NK-92 (cell line): ENCODE data around the gene ATP6V0B.

Experiments
- DNase-seq: peaks from one replicate; lab custom pipeline; 2025; ENCODE audit not compliant: unreplicated experiment; lab: John Stamatoyannopoulos, UW

ATP6V0B gene

DNA sequence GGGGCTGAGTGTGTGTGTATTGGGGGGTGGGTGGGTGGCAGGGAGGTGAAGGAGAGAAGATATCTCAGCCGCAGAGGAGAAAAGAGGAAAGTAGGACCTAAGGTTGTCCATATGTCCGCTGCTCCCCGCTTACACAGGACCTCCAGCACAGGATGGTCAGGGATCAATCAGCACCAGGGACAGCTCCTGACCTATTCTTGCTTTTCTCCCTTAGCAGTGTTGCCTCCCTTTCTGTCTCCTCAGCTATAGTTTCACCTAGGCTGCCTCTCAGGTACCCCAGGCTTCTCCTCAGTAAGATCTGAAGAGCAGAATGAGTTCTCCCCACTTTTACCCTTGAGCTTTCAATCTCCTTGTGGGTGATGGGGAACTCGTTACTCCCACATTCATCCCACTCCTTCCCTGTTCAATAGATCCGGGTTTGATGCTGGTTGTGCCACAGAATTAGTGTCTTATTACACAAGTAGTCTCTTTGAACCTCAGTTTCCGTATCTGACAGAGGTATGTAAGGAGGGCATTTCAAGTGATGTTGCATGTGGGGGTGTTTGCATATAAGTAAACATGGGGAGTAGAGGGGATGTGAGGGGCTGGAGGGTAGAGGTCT, 6.3 kb upstream of the ATP6V0B start:
- DNase-seq = no peak

DNA sequence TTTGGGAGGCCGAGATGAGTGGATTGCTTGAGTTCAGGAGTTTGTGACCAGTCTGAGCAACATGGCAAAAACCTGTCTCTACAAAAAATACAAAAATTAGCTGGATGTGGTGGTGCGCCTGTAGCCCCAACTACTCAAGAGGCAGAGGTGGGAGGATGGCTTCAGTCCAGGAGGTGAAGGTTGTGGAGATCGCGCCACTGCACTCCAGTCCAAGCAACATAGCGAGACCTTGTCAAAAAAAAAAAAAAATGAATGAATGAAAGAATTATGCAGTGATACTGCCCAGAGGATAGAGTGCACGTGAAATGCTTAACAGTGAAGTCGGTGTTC, 5.4 kb upstream of the ATP6V0B start:
- no peak for DNase-seq

GRCh38 chr1:43969746-43970466, 4.9 kb upstream of the ATP6V0B start, which contains the start of gene DPH2:
DPH2 (plus strand) TSS chr1:43970010; CDS start chr1:43970176, 166 bp downstream.
- DNase-seq = peak; percentile 79

DNA sequence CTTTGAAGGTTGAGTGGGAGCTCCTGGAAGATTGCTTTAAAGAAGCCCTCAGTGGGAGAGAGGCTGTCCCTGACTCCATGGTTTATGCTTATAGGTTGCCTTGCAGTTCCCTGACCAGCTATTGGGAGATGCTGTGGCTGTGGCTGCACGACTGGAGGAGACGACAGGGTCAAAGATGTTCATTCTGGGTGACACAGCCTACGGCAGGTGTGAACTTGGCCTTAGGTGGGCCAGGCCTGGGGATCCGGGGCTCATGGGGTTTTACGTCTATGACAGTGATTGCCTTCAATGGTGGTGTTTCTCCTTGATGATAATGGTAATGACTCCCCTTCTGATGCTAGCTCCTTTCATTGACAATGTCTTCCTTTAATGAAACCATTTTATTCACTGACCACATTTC, 4.3 kb upstream of the ATP6V0B start:
- no peak for DNase-seq

DNA sequence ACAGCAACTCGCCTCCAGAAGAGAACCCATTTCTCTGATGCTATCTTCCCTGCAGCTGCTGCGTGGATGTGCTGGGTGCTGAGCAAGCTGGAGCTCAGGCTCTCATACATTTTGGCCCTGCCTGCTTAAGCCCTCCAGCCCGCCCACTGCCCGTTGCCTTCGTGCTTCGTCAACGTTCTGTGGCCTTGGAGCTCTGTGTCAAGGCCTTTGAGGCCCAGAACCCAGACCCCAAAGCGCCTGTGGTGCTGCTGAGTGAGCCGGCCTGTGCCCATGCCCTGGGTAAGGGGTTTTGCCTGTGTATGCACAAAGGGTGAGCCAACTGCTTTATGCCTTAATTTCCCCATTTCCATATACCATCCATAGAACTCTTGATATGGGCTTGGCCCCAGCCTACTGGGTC, 3.8 kb upstream of the ATP6V0B start:
- DNase-seq = no peak

- DNase-seq = no peak
Measured at GRCh38 chr1:43971336-43971980, 3.3 kb upstream of the ATP6V0B start.

- no peak for DNase-seq
Measured at GRCh38 chr1:43973981-43974442, 748 bp upstream of the ATP6V0B start.

- DNase-seq = no peak
Measured at GRCh38 chr1:43975249-43975961, 645 bp downstream of the ATP6V0B start.

- no peak for DNase-seq
Measured at GRCh38 chr1:43976045-43976444, 1.3 kb downstream of the ATP6V0B start.

- DNase-seq = no peak
Measured at GRCh38 chr1:43976890-43977289, 2.1 kb downstream of the ATP6V0B start.

DNA sequence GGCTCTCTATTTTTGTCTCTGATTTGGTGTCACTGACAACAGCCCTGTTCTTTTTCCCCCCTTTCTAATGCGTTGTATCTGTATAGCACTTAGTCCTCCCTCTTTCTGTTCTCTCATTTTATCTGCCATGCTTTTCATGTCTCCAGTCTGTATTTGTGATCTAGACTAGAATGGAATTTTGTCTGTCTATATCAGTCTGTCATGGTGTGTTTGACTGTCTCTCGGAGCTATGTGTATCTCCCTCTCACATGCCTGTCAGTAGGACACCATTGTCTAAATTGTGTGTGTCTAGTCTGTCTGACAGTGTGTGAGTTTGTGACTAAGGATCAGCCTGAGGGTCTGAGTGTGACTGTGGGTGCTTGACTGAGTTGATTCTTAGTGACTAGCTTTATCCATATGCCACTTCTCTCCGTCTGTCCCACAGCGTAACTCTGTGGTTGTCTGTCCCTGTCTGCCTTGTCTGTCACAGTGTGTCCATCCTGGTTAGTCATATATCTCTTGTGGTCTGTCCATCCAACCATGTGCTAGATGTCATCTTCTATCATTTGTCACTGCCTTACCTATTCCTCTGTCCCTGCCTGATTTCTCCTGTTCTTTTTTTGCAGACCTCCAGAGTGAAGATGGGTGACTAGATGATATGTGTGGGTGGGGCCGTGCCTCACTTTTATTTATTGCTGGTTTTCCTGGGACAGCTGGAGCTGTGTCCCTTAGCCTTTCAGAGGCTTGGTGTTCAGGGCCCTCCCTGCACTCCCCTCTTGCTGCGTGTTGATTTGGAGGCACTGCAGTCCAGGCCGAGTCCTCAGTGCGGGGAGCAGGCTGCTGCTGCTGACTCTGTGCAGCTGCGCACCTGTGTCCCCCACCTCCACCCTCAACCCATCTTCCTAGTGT, 2.9 kb downstream of the ATP6V0B start:
- DNase-seq = no peak

DNA sequence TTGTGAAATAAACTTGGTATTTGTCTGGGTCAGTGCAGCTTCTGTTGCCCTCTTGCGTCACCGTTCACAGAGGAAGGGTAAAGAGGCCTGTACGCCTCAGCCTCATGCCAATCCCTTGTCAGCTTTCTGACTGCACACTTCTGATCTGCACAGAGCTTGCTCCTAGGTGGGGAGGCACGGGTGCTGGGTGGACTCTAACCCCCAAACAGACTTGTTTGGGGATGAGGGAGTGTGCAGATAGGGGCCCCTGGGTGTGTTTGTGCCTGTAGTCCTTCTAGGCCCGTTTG, 3.4 kb downstream of the ATP6V0B start:
- DNase-seq = no peak

DNA sequence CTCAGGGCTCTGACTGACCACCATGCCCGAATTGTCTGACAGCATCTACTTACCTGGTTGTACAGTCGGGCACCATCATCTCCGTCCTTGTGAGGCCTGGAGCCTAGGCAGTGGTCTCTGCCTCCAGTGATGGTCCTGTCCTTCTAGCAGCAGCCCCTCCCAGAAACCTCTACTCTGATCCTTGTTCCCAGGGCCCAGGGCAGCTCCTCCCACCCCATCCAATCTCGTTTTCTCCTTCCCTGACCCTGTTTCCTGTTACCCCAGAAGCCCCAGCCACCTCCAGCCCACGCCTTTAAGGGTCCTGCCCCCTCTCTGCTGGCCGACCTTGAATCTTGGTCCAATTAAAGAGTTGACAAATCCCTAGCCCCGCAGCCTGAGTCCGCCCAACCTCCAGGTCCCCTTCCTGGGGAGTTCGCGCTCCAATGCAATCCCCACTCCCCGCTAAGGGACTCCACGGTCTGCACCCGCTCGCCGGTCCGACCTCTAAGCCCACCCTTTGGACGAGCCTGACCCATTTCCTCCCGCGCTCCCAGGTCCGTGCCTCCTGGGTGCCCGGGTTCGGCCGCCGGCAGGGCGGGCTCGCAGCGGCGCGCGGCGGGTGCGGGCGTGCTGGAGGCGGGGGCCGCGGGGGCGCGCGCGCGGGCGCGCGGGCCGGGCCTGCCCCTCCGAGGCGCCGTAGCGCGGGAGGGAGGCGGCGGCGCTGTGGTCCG, 3.9 kb downstream of the ATP6V0B start, which contains the start of gene B4GALT2:
TSS of gene B4GALT2 (plus strand) at position 660 of the 710 bp plus-strand sequence. CDS start 1,951 bp downstream, outside the sequence.
- no peak for DNase-seq

GRCh38 chr1:43979261-43979527, 4.4 kb downstream of the ATP6V0B start:
- no peak for DNase-seq

GRCh38 chr1:43979528-43980254, 4.9 kb downstream of the ATP6V0B start:
- DNase-seq = no peak

- DNase-seq = no peak
Measured at GRCh38 chr1:43980255-43981134, 5.7 kb downstream of the ATP6V0B start.

DNA sequence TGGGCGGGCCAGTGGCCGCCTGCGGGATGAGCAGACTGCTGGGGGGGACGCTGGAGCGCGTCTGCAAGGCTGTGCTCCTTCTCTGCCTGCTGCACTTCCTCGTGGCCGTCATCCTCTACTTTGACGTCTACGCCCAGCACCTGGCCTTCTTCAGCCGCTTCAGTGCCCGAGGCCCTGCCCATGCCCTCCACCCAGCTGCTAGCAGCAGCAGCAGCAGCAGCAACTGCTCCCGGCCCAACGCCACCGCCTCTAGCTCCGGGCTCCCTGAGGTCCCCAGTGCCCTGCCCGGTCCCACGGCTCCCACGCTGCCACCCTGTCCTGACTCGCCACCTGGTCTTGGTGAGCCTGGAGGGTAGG, 6.4 kb downstream of the ATP6V0B start:
- DNase-seq = no peak

GRCh38 chr1:43981636-43982035, 6.9 kb downstream of the ATP6V0B start:
- DNase-seq = no peak

DNA sequence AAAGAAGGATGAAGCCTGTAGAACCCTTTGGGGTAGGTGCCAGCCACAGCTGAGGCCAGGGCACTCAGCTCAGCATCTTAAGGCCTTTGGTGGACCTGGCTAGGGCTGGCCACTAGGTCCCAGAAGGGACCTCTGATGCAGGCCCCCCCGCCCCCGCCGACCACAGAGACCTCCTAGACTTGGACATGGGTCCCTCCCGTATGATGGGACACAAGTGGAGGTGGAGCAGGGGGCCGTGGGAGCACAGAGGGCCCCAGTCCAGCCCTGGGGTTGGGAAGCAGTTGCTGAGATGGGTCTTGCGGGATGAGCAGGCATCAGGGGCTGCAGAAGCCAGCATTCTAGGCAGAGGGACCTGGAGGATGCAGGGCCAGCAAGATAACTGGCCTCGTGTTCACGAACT, 7.5 kb downstream of the ATP6V0B start:
- no peak for DNase-seq
